A673 (cell line): ENCODE data around the gene SMC3. TPM values are rescaled to one million over a fixed set of nuclear protein-coding genes. Genes with fewer than 3 reads are reported as not detected.
"Not testable (repeated sequence)": the region's sequence is repeated elsewhere in the genome, so short reads cannot be mapped to it uniquely, and the experiment has no call there.

ENCODE experiments used
- BruUV-seq: library from RNA; stranded (reverse); fragments of 400-500 nt; replicated peaks from 2 replicates; lab custom pipeline; 2021; lab: Mats Ljungman, UMichigan
- CTCF ChIA-PET: fragments of 300-600 bp; sonication (Branson Sonifier 250); formaldehyde crosslinking; loops from one replicate; lab custom pipeline; 2022; ENCODE audit warnings: antibody characterized with exemption; lab: Charles Lee
- POLR2A ChIA-PET: fragments of 300-600 bp; sonication (Branson Sonifier 250); formaldehyde crosslinking; loops from one replicate; lab custom pipeline; 2022; ENCODE audit warnings: antibody characterized with exemption; ENCODE audit not compliant: low non-redundant PET; lab: Charles Lee
- DNase-seq: peaks from one replicate; pipeline ENCODE4 v3.0.0-alpha.2; 2015; ENCODE audit warnings: low spot score
- H3K27ac ChIP-seq: fragments of 200-600 bp; sonication (generic); 2 replicates; pipeline ENCODE4 v1.5.1; 2016; ENCODE audit warnings: mixed run types, low read depth, mild to moderate bottlenecking, mixed read lengths, antibody characterized with exemption, low read length; ENCODE audit not compliant: poor library complexity, severe bottlenecking
- H3K27me3 ChIP-seq: fragments of 200-600 bp; sonication (generic); replicated peaks from 2 replicates; pipeline ENCODE4 v1.6.1; 2017; ENCODE audit warnings: mixed run types, low read depth, mild to moderate bottlenecking, mixed read lengths, antibody characterized with exemption, low read length; ENCODE audit not compliant: insufficient read depth, poor library complexity
- H3K36me3 ChIP-seq: fragments of 200-600 bp; sonication (generic); 2 replicates; pipeline ENCODE4 v1.6.1; 2016; ENCODE audit warnings: mixed run types, mild to moderate bottlenecking, mixed read lengths, antibody characterized with exemption, low read length; ENCODE audit not compliant: insufficient read depth, poor library complexity, severe bottlenecking
- H3K4me1 ChIP-seq: fragments of 200-600 bp; sonication (generic); 2 replicates; pipeline ENCODE4 v1.6.1; 2017; ENCODE audit warnings: mixed run types, mild to moderate bottlenecking, mixed read lengths, antibody characterized with exemption, low read length; ENCODE audit not compliant: insufficient read depth, poor library complexity, severe bottlenecking
- H3K4me3 ChIP-seq: fragments of 200-600 bp; sonication (generic); 2 replicates; pipeline ENCODE4 v1.5.1; 2016; ENCODE audit warnings: low read depth, mixed run types, mild to moderate bottlenecking, mixed read lengths, low read length; ENCODE audit not compliant: poor library complexity, severe bottlenecking
- H3K9me3 ChIP-seq: fragments of 200-600 bp; sonication (generic); 2 replicates; pipeline ENCODE4 v1.6.1; 2016; ENCODE audit warnings: mixed run types, low read depth, mild to moderate bottlenecking, mixed read lengths, antibody characterized with exemption, low read length; ENCODE audit not compliant: poor library complexity, severe bottlenecking
- CTCF ChIP-seq: fragments of 300-800, 200-600 bp; sonication (generic); conservative IDR thresholded peaks from 2 replicates; pipeline ENCODE4 v1.5.1; 2017; ENCODE audit warnings: low read depth, mild to moderate bottlenecking, antibody characterized with exemption, low read length, moderate library complexity, mixed read lengths
- EZH2 ChIP-seq: fragments of 200-600 bp; sonication (generic); IDR thresholded peaks from 2 replicates; pipeline ENCODE4 v1.6.1; 2017; ENCODE audit warnings: borderline replicate concordance, low read depth, mild to moderate bottlenecking, mixed read lengths, antibody characterized with exemption, low read length; ENCODE audit not compliant: poor library complexity, severe bottlenecking
- intact Hi-C: fragments of 100-400 bp; cut with micrococcal nuclease; formaldehyde crosslinking; loops from one replicate; pipeline ENCODE4 v1.10.0; 2022; ENCODE audit not compliant: unreplicated experiment
- total RNA-seq: library from RNA; stranded (reverse); gene quantifications from 2 replicates; pipeline ENCODE4 v1.2.3, GENCODE V29; 2021

The SMC3 gene
- total RNA-seq, 1 experiment from 2014 or later, result 107 TPM

GRCh38 chr10:110527731-110528171, 39.7 kb upstream of the SMC3 start:
- TF ChIP-seq CTCF, result no peak
- TF ChIP-seq EZH2, result no peak
- H3K4me1 ChIP-seq, result peaks cover 58% of the 10 kb centered on the region
- H3K27ac ChIP-seq, result peak overlapping the region; percentile 63
- H3K27me3 ChIP-seq, result no peaks in the 10 kb centered on the region
- CTCF ChIA-PET, result no interaction called here
- H3K9me3 ChIP-seq, result no peaks in the 10 kb centered on the region
- intact Hi-C loops, result loop anchor here (2.0 kb wide), 1 partner anchor 27 kb away; no protein-coding TSS in a partner anchor
- no TSS peak for BruUV-seq
- H3K36me3 ChIP-seq, result no peaks in the 10 kb centered on the region
- DNase-seq, result no peak
- no peak overlapping the region for H3K4me3 ChIP-seq
- POLR2A ChIA-PET, result no interaction called here

GRCh38 chr10:110528224-110528996, 39.1 kb upstream of the SMC3 start:
- peak; percentile 73 for DNase-seq
- no TSS peak for BruUV-seq
- H3K9me3 ChIP-seq, result no peaks in the 10 kb centered on the region
- no peak overlapping the region for H3K4me3 ChIP-seq
- peaks cover 64% of the 10 kb centered on the region for H3K4me1 ChIP-seq
- intact Hi-C loops, result loop anchor here (2.0 kb wide), 1 partner anchor 28 kb away; no protein-coding TSS in a partner anchor
- H3K27me3 ChIP-seq, result no peaks in the 10 kb centered on the region
- no peaks in the 10 kb centered on the region for H3K36me3 ChIP-seq
- ChIA-PET CTCF (no interaction called here), POLR2A (no interaction called here)
- TF ChIP-seq CTCF, result no peak
- TF ChIP-seq EZH2, result no peak
- peak overlapping the region; percentile 76 for H3K27ac ChIP-seq

DNA sequence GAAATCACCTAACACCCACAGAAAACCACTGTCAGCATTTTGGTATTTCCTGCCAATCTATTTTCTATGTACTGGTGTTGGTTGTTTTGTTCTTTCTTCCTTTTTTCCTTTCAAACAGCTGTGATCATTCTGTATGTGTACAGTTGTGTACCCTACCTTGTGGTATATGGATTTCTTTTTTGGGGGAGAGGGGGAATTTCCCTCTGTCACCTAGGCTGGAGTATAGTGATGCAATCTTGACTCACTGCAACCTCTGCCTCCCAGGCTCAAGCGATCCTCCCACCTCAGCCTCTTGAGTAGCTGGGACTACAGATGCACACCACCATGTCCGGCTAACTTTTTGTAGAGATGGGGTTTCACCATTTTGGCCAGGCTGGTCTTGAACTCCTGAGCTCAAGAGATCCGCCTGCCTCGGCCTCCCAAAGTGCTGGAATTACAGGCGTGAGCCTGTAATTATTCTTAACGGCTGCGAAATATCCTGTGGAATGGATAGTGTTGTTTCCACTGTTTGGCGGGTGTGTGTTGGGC, 38.4 kb upstream of the SMC3 start:
- H3K27me3 ChIP-seq, CTCF ChIA-PET, H3K36me3 ChIP-seq, H3K4me3 ChIP-seq, BruUV-seq, H3K9me3 ChIP-seq, DNase-seq, POLR2A ChIA-PET: not testable (repeated sequence)
- intact Hi-C loops, result loop anchor here (2.0 kb wide), 1 partner anchor 28 kb away; no protein-coding TSS in a partner anchor
- Histone ChIP-seq H3K4me1 (peaks cover 67% of the 10 kb centered on the region), H3K27ac (peak overlapping the region; percentile 76)
